Measurements from ENCODE around the gene PGF.
A peak's percentile ranks its signal among the peaks of the same experiment; 100 is the strongest.
"Not testable (repeated sequence)": the region's sequence is repeated elsewhere in the genome, so short reads cannot be mapped to it uniquely, and the experiment has no call there.

The PGF gene

DNA sequence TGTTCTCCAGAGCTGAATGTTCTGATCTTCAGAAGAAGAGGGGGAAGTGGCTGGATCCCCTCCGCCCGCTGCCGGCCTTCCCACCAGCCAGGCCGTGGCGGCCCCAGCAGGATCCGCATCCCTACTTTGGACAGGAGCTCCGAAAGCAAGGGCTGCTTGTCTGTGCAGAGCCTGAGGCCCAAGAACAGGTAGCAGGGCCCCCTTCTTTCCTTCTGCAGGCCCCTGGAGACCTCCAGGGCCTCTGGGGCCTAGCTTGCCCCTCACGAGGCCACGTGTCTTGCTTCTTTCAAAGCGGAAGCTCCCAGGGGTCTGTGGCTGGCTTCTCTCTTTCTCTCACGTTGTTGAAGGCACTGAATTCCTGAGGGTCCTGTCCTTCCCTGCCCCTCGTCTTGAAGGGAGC, 13.2 kb downstream of the PGF start:
- no peak for DNase-seq (ENCODE audit: low spot score)

DNA sequence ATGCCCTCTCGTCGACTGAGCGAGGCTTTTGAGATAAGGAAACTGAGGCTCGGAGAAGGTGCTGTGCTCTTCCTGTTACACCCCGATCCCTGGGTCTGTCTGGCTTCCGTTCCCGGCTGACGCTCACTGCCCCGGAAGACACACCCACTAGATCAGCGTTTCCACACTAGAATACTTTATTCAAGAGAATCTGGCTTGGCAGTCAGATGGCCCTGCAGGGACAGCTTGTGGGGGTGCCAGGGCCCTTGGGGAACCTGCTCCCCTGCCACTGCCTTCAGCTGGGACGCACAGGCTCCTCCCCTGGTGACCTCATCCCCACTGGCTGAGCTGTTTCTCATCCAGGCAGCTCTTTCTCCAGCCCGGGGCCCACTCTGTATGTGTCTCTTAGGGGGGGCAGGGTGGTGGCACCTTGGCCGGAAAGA, 13.7 kb downstream of the PGF start:
- DNase-seq (ENCODE audit: low spot score) = no peak

DNA sequence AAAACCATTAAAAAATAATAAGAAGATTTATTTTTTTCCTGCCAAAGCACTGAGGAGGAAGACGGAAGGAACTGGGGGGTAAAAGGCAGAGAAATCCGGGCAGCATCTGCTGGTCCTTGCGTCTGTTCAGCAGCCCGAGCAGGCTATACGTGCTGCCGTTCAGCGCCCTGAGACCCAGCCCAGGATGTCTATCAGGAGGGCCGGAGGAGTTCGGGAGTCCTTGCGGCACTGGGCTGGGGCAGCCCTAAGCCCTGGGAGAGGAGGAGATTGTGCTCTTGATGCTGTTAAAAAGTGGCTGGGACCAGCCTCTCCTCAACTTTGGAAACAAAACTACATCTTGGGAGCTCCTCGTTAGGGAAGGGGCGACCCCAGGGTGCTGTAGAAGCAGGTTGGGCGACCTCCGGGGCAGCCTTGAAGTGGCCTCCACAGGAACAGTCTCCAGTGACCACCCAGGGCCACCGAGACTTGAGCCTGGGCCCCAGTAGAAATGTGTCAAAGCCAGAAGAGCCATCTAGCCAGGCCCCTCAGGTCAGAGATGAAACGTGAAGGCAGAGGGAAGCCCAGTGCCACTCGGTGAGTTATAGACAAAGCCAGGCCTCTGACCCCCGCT, 14.3 kb downstream of the PGF start:
- no peak for DNase-seq (ENCODE audit: low spot score)

DNA sequence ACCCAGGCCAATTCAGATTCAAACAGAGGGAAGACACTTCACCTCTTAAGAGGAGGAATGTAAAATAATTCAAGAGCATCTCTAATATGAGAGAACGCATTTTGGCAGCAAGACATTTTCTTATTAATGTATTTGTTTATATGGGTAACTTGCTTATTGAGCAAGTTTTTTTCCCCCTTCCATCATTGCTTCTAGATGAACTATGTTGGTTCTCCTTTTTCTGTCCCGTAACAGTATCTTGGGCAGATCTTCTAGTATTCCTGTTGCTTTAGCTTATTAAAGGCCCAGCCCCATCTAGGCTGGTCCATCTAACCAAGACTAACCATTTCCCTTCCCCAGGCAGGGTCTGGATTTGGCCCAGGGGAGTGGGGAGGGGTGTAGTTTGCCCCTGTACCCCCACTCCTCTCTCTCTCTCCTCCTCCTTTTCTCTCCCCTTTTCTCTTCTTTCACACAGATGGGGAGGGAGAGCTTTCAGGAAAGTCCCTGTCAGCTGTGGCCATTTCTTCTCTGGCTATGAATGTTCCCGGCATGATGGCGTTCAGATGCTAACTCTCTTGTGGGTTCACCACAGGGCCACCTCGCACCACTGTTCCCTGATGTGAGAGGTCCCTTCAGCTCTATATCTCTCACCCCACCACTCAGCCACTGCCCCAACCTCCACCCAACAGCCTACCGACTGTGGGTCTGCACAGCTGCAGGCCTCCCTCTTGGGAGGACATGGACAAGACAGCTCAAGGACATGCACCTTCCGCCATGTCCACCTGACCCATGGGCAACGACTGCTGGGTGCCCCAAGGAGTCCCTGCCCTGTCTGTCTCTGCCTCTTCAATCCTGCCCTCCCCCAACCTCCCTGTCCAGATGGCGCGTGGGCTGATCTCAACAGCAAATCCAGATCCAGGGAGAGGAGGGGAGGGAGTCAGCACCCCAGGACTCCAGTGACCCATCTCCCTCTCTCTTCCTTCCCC, 16.6 kb downstream of the PGF start:
- no peak for DNase-seq (ENCODE audit: low spot score)

DNA sequence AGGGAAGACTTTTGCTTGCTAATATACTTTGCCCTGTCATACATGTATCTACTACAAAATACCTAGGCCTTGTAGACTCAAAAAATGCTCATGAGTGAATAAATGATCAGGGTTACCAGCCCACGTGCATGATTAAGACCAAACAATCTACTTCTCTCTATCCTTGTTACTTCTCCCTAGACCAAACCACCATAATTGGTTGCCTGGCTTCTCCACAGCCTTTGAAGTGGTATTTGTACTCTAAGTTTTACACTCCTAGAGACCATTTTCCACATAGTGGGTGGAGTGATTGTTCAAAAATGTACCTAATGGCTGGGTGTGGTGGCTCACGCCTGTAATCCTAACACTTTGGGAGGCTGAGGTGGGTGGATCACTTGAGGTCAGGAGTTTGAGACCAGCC, 18.2 kb downstream of the PGF start:
- no peak for DNase-seq (ENCODE audit: low spot score)

DNA sequence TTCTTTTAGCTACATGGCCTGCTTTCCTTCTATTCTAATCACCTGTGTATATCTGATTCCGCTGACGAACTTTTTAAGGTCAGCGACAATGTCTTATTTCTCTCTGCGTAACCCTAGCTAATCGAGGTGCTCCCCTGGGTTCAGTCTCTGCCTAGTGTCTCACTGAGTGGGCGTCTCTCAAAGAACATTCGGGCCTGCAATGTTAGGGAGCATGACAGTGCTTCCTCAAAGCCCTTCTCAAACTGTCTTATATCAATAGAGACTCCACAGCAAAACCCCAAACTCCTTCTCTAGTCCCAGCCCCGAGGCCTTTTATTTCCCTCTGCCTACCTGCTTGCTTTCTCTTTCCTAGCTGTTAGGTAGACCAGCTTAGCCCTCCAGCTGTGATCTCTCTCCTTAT, 18.7 kb downstream of the PGF start:
- DNase-seq (ENCODE audit: low spot score) = no peak

DNA sequence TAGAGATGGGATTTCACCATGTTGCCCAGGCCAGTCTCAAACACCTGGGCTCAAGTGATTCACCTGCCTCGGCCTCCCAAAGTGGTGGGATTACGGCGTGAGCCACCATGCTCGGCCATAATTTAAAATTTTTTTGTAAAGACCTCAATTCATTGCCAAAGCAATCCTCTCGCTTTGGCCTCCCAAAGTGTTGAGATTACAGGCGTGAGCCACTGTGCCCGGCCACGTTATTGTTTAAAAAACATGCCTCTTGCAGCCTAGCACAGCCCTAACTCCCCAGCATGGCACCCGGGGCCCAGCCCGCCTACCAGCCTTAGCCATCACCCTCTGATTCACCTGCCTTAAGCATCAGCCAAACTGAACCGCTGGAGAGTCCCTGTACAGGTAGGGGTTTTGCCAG, 19.2 kb downstream of the PGF start:
- DNase-seq (ENCODE audit: low spot score) = no peak

DNA sequence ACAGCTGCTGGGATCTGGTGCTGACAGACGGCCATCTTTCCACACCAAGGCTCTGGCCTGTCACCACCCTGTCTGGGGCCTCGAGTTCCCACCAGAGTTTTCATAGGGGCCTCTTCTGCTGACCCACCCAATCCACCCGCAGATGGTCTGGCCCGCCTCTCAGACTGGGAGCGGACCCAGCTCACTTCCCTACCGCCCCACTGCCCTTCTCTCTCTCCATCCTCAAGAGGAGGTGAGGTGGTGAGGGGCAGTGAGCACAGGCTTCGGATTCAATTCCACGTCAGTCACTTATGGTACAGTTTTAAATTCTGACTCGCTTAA, 20.1 kb downstream of the PGF start:
- no peak for DNase-seq (ENCODE audit: low spot score)

DNA sequence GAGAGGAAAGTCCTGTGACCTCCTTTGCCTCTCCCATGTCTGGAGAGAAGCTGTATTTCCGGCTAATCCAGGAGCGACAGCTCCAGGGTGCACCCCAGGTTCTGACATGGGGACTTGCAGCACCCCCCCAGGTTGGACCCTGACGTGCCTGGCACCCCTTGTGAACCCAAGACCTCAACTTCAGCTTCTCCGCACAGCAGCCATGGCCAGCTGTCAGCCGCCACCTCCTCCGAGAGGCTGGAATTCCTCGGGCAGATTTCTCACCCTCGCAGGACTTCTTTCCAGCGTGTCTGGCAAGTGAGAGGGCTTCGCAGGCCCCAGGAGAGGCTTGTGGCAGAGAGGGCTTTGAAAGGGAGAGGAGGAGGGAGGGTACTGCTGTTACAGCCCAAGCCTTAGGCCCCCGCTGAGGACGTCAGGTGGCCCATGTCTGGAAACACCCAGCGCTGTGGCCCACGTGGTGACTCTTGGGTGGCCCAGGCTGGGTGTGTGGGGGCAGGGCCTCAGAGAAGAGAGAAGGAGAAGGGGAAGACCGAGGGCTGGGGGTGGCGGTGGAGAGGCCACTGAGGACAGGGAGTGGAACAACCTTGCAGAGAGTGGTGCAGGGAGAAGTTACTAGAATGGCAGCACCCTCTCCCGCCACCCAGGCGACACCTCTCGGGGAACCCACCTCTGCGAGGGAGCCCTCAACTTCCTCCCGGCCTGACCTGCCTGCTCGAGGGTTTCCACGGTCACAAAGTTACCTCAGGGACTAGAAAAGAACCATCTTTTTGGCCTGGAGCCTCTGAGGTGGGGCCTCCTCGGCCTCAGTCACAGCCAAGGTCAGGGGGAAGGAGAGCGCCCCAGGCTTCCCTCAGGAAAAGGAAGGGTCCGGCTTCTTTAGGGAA, 20.7 kb downstream of the PGF start:
- DNase-seq (ENCODE audit: low spot score) = no peak

DNA sequence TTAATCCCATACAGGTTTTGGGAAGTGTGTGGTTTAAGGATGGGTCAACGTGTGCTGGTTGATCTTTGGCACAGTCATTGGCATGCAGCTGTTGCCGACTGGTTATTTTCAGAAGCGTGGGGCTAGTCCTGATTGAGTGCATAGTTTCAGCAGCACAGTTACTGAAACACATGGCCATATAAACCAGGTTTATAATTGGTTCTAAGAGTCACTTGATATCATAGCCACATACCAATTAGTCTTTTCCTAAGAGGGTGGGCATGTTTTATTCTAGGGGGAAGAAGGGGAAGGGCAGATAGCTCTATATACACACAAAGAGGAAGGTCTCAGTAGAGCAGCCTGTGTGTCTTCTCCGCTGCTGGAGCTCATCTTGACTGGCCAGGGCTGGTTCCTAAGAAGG, 21.4 kb downstream of the PGF start:
- no peak for DNase-seq (ENCODE audit: low spot score)

DNA sequence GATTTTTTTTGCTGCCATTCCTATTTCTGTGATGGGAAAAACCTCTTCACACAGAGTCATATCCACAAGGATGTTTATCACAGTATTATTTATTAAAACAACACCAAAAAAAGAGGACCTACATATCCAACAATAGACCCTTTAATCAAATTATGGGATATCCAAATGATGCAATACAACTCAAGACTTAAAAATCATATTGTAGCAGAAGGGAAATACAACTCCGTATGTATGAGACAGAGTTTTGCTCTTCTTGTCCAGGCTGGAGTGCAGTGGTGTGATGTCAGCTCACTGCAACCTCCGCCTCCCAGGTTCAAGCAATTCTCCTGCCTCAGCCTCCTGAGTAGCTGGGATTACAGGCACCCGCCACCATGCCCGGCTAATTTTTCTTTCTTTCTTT, 22.5 kb downstream of the PGF start:
- DNase-seq (ENCODE audit: low spot score) = not testable (repeated sequence)

DNA sequence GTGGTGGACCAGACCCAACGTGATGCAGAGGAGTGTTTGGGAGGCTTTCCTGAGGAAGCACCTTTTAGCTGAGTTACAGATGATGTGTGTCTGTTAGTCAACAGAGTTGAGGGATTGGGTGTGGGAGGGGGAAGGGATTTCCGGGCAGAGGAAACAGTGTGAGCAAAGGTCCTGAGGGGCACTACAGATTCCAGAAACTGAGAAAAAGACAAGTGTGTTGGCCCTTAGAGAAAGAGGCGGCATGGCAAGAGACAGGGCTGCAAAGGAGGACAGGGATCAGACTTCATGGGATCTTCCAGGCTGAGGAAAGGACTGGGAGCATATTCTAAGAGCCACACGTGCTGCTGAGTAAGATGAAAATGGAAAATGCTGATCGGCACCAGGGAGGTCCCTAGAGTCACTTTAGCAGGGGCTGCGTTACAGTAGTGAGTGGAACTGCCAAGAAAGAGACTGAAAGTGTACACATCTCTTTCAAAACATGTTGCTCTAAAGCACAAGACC, 22.9 kb downstream of the PGF start:
- peak; percentile 28 for DNase-seq (ENCODE audit: low spot score)

DNA sequence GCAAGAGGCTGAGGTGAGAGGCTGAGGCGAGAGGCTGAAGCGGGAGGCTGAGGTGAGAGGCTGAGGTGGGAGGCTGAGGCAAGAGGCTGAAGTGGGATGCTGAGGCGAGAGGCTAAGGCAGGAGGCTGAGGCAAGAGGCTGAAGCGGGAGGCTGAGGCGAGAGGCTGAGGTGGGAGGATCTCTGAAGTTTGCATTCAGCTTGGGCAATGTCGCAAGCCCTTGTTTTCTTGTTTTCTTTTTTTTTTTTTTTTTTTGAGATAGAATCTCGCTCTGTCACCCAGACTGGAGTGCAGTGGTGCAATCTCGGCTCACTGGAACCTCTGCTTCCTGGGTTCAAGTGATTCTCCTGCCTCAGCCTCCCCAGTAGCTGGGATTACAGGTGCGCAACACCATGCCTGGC, 23.7 kb downstream of the PGF start:
- not testable (repeated sequence) for DNase-seq (ENCODE audit: low spot score)

DNA sequence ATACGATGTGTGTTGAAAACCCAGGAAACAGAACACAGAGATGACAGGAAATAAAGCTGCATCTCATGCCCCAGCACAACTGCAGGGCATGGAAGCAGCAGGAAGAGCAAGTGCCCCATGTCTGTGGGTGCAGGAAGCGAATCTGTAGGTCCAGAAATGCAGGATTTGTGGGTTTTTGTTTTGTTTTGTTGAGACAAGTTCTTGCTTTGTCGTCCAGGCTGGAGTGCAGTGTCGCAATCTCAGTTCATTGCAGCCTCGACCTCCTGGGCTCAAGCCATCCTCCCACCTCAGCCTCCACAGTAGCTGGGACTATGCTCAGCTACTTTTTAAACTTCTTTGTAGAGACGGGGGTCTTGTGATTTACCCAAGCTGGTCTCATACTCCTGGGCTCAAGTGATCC, 26.2 kb downstream of the PGF start:
- DNase-seq (ENCODE audit: low spot score) = no peak

DNA sequence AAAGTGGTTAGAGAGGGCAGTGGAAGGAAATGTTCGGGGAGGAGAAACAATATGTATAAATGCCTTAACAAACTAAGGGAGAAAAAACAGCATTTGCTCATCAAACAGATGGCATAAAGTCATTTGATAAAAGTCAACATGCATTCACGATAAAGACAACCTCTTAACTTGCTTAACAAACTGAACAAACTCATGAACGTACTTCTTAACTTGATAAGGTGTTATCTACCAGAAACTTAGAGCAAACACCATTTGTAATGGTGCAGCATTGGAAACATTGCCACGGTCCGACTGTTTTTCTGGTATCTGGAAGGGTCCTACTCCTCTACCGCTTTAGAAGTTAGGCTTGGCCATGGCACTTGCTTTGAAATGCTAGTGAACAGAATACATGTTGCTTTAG, 28.2 kb downstream of the PGF start:
- no peak for DNase-seq (ENCODE audit: low spot score)

DNA sequence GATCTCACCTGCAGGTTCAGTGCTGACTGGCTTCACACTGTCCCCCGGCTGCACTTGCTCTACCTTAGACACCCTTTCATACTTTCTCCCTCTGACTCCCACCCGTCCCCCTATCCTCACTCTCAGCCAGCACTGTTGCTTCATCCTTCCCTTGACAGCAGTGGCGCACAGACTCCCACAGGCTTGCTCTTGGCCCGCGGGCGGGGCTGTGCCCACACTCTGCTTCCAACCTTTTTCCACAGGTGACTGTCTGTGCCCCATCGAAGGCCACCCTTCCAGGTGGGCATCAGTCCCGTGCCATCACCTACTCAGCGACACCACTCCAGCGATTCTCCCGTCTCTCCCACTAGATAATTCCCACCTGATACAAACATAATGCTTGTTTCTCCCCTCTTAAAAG, 31.3 kb downstream of the PGF start:
- DNase-seq (ENCODE audit: low spot score) = no peak

DNA sequence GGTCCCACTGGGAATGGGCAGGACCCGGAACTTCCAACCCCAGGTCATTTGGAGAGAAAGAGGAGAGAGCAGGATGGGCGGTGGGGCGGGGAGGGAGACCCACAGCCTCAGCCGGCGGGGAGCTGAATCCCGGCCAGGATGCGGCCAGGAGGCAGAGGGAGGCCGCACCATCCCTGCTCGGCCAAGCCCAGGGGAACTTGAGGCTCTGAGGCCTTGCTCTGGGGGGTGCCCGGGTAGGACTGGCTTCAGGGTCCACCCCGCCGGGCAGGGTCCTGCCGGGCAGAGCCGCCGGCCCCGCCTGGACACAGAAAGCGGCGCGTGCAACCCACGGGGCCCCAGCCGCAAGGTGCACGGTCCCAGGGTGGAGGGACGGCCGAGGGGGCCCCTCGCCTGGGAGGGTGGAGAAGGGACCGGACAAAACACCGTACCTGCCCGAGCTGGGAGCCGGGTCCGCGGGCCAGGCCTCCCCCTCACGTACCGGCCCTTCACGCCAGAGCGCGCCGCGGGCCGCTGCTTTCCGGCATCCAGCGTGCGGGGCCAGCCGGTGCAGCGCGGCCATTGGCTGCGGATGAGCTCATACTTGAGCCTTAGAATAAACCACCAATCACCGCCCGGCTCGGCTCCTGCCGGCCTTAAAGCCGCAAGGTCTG, 32.5 kb downstream of the PGF start, which contains the start of gene RPS6KL1:
TSS of gene RPS6KL1 (minus strand) at position 509 of the 650 bp plus-strand sequence. CDS start 1,719 bp downstream, outside the sequence.
- DNase-seq (ENCODE audit: low spot score) = peak; percentile 85

DNA sequence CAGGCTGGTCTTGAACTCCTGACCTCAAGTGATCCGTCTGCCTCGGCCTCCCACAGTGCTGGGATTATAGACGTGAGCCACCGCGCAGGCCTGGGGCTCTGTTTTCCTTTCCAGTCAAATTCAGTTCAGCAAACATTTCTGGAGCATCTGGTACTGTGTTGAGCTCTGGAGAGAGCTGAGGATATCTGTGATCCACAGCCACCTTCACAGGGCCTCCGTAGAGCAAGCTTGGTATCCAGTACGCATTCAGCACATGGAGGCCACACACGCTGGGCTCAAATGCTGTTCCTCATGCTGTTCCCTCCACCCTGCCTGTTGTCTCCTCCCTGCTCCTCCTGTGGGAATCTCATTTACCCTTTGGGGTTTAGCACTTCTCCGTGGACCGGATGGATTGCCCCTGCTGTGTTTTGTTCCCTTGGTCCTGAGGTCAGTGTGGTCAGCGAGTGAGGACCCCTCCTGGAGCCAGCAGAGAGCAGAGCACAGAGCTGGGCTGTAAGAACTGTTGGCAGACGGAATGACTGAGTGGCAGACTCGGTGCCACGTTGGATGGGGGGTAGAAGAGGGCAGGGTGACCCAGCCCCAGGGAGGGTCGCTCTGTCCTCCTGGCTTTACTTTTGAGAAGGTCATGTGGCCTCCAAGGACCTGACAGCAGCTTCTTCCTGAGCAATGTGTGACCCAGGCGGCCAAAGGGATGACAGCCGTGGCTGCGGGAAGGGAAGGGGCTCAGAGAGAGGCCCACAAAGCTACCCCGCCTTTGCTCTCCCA, 33.2 kb downstream of the PGF start:
- DNase-seq (ENCODE audit: low spot score) = no peak

DNA sequence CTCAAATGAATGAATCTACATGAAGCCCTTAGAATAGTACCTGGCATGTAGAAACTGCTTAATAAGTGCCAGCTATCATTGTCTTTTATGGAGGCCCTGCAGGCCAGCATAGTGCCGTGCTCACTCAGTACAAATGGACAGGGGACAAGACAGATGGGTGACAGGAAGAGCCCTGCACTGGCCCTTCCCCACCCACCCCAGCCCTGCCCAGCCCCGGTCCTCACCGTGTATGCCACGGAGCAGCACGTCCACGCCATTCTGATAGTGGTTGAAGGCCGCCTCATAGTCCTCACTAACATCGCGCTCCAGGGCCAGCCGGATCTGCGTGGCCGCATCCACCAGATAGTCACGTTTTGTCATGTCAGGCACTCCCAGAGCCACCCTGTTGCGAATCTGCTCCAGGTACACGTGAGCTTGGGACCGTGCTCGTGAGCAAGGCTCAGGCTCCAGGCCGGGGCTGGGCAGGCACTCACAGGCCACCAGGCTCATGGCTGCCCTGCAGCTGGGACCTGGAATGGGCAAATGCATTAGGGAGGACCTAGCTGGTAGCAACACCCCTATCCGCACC, 34.3 kb downstream of the PGF start:
- DNase-seq (ENCODE audit: low spot score) = no peak

DNA sequence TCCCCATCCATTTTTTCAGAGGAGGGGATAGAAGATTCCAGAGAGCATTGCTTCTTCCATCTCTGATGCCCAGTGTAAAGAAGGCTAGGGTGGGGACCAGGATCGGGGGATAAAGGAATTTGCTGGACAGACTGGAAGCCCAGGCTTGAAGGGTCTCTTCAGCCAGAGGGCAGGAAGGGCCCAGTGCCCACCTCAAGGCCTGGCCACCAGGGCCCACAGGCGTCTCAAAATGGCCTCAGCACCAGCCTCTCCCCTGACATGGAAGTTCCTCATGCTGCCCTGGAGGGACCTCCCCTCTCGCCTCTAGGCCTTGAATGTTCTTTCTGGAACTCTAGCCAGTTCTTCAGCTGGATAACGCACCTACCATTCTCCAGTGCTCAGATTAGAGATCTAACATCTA, 35.1 kb downstream of the PGF start:
- DNase-seq (ENCODE audit: low spot score) = no peak

Measured in COLO829 (cell line).